HTERT RPE-1 (cell line): ENCODE data around the gene SLC6A5.

Source experiments
- in situ Hi-C: fragments of 300-500 bp; cut with MboI; formaldehyde crosslinking; loops from 4 replicates; pipeline ENCODE4 v1.14.3; 2020; ENCODE audit warnings: low sequenced_read_pairs

SLC6A5 gene

GRCh38 chr11:20668131-20668809 lies 68.9 kb downstream of the SLC6A5 start:
- in situ Hi-C loops, result no loop called here

- in situ Hi-C loops, result no loop called here
Measured at GRCh38 chr11:20668844-20669819, 69.7 kb downstream of the SLC6A5 start, which contains the start of gene NELL1. TSS of gene NELL1 (plus strand) at chr11:20669586.

- in situ Hi-C loops, result no loop called here
Measured at GRCh38 chr11:20669820-20670684, 70.6 kb downstream of the SLC6A5 start.

- in situ Hi-C loops, result no loop called here
Measured at GRCh38 chr11:20670932-20671403, 71.6 kb downstream of the SLC6A5 start.

GRCh38 chr11:20671856-20672546 lies 72.6 kb downstream of the SLC6A5 start:
- in situ Hi-C loops, result no loop called here

GRCh38 chr11:20672575-20672974 lies 73.2 kb downstream of the SLC6A5 start:
- in situ Hi-C loops, result no loop called here

GRCh38 chr11:20676658-20677057 lies 77.2 kb downstream of the SLC6A5 start:
- in situ Hi-C loops, result no loop called here

GRCh38 chr11:20688761-20689160 lies 89.4 kb downstream of the SLC6A5 start:
- in situ Hi-C loops, result no loop called here

GRCh38 chr11:20707876-20708275 lies 108.5 kb downstream of the SLC6A5 start:
- in situ Hi-C loops, result no loop called here
